Liver (tissue), 3 donors: ENCODE data around the gene ATP8B3.

Experiments
- EGR1 ChIP-seq, 2 donors: IDR thresholded peaks; 2 replicates each; pipeline ENCODE4 v1.6.1; 2016 to 2018; ENCODE audit warnings: antibody characterized with exemption in 2 of 2, low read depth in 2 of 2
- GABPA ChIP-seq, 2 donors: IDR thresholded peaks in 1 of 2; conservative IDR thresholded peaks in 1 of 2; 2 replicates each; pipeline ENCODE4 v1.6.1; 2016; ENCODE audit warnings: antibody characterized with exemption in 2 of 2, mild to moderate bottlenecking in 1 of 2, moderate library complexity in 1 of 2
- HNF4A ChIP-seq, 2 donors: conservative IDR thresholded peaks; 2 replicates each; pipeline ENCODE4 v1.6.1; 2016; ENCODE audit warnings: antibody characterized with exemption in 2 of 2, mild to moderate bottlenecking in 2 of 2
- JUND ChIP-seq, 2 donors: IDR thresholded peaks; 2 replicates each; pipeline ENCODE4 v1.6.1; 2016; ENCODE audit warnings: antibody characterized with exemption in 2 of 2
- SP1 ChIP-seq: IDR thresholded peaks from 2 replicates; pipeline ENCODE4 v1.6.1; 2018; ENCODE audit warnings: antibody characterized with exemption, mild to moderate bottlenecking
- YY1 ChIP-seq: IDR thresholded peaks from 2 replicates; pipeline ENCODE4 v1.6.1; 2016; ENCODE audit warnings: antibody characterized with exemption, mild to moderate bottlenecking
- TF ChIP-seq, protein P1 (sequence below): fragments of 150-350 bp; IDR thresholded peaks from 2 replicates; pipeline ENCODE4 v1.5.1; 2017; ENCODE audit warnings: improper control_type of control experiment, low read depth, low read length; ENCODE audit not compliant: missing input control
- TF ChIP-seq, protein P2 (sequence below): IDR thresholded peaks from 2 replicates; pipeline ENCODE4 v1.6.1; 2016; ENCODE audit warnings: antibody characterized with exemption, mild to moderate bottlenecking
- TF ChIP-seq, protein P3 (sequence below): IDR thresholded peaks from 2 replicates; pipeline ENCODE4 v1.6.1; 2016; ENCODE audit warnings: antibody characterized with exemption
- TF ChIP-seq, protein P4 (sequence below): IDR thresholded peaks from 2 replicates; pipeline ENCODE4 v1.6.1; 2016; ENCODE audit warnings: antibody characterized with exemption
- donor health status: healthy.
- donor health status: healthy.

DNA sequence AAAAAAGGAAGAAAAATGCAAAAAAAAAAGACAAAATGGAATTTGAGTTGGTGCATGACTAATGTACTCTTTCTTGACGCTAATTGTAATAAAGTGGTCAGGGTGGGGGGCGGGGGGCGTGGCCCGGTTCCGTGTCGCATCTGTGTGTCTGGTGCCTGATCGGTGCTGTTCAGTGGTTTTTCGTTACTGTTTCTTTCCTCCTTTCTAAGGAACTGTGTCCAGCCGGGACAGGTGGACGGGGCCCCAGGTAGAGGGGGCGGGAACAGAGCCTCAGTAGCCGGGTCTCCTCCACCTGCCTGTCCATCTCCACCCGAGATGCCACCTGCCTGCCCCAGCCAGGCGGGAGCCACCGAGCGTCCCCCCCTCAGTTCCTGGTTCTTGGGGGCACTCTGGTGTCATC, 32.5 kb downstream of the ATP8B3 start:
- TF ChIP-seq GABPA (IDR thresholded peaks at IDR 0.05 in 1 of 2, conservative IDR thresholded peaks at IDR 0.05 in 1 of 2): no peak
- TF ChIP-seq, protein P1, sequence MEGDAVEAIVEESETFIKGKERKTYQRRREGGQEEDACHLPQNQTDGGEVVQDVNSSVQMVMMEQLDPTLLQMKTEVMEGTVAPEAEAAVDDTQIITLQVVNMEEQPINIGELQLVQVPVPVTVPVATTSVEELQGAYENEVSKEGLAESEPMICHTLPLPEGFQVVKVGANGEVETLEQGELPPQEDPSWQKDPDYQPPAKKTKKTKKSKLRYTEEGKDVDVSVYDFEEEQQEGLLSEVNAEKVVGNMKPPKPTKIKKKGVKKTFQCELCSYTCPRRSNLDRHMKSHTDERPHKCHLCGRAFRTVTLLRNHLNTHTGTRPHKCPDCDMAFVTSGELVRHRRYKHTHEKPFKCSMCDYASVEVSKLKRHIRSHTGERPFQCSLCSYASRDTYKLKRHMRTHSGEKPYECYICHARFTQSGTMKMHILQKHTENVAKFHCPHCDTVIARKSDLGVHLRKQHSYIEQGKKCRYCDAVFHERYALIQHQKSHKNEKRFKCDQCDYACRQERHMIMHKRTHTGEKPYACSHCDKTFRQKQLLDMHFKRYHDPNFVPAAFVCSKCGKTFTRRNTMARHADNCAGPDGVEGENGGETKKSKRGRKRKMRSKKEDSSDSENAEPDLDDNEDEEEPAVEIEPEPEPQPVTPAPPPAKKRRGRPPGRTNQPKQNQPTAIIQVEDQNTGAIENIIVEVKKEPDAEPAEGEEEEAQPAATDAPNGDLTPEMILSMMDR: no peak
- TF ChIP-seq, protein P2, sequence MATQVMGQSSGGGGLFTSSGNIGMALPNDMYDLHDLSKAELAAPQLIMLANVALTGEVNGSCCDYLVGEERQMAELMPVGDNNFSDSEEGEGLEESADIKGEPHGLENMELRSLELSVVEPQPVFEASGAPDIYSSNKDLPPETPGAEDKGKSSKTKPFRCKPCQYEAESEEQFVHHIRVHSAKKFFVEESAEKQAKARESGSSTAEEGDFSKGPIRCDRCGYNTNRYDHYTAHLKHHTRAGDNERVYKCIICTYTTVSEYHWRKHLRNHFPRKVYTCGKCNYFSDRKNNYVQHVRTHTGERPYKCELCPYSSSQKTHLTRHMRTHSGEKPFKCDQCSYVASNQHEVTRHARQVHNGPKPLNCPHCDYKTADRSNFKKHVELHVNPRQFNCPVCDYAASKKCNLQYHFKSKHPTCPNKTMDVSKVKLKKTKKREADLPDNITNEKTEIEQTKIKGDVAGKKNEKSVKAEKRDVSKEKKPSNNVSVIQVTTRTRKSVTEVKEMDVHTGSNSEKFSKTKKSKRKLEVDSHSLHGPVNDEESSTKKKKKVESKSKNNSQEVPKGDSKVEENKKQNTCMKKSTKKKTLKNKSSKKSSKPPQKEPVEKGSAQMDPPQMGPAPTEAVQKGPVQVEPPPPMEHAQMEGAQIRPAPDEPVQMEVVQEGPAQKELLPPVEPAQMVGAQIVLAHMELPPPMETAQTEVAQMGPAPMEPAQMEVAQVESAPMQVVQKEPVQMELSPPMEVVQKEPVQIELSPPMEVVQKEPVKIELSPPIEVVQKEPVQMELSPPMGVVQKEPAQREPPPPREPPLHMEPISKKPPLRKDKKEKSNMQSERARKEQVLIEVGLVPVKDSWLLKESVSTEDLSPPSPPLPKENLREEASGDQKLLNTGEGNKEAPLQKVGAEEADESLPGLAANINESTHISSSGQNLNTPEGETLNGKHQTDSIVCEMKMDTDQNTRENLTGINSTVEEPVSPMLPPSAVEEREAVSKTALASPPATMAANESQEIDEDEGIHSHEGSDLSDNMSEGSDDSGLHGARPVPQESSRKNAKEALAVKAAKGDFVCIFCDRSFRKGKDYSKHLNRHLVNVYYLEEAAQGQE: no peak
- TF ChIP-seq, protein P3, sequence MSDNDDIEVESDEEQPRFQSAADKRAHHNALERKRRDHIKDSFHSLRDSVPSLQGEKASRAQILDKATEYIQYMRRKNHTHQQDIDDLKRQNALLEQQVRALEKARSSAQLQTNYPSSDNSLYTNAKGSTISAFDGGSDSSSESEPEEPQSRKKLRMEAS: no peak
- no peak for TF ChIP-seq EGR1 (IDR thresholded peaks at IDR 0.05; ENCODE audit: low read depth in 2 of 2)
- TF ChIP-seq YY1: no peak
- TF ChIP-seq SP1: no peak
- no peak for TF ChIP-seq JUND (IDR thresholded peaks at IDR 0.05)
- TF ChIP-seq, protein P4, sequence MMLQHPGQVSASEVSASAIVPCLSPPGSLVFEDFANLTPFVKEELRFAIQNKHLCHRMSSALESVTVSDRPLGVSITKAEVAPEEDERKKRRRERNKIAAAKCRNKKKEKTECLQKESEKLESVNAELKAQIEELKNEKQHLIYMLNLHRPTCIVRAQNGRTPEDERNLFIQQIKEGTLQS: no peak
- no peak for TF ChIP-seq HNF4A (conservative IDR thresholded peaks at IDR 0.05)
